Measurements from ENCODE around the gene NRP2.

DNA sequence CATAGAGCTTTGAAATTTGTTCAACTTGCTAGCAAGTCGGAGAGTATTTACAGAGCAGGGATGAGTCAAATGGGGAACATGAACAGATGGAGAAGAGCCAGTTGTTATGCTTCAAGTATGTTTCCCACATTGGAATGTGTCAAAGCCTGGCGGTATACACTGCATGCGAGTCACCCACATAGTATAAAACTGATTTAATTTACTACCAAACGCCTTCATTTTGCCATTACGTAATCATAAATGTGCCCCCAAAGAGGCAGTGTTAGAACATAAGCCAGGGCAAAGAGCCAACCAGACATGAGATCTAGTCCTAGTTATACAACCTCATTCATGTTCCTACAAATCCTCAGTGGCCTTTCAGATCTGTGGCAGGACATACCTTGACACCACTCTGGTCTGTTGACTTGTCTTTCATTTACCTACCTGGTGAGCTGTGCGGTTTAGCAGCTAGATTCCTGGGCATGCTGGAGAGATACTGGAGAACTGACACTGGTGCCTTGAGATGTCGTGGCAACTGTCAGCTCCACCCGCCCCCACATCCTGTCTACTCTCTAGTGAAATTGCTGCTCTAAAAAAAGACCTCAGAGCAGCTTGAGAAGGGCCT is 21.7 kb upstream of the NRP2 start:
- TF ChIP-seq, protein P1, sequence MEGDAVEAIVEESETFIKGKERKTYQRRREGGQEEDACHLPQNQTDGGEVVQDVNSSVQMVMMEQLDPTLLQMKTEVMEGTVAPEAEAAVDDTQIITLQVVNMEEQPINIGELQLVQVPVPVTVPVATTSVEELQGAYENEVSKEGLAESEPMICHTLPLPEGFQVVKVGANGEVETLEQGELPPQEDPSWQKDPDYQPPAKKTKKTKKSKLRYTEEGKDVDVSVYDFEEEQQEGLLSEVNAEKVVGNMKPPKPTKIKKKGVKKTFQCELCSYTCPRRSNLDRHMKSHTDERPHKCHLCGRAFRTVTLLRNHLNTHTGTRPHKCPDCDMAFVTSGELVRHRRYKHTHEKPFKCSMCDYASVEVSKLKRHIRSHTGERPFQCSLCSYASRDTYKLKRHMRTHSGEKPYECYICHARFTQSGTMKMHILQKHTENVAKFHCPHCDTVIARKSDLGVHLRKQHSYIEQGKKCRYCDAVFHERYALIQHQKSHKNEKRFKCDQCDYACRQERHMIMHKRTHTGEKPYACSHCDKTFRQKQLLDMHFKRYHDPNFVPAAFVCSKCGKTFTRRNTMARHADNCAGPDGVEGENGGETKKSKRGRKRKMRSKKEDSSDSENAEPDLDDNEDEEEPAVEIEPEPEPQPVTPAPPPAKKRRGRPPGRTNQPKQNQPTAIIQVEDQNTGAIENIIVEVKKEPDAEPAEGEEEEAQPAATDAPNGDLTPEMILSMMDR (IDR thresholded peaks at IDR 0.05): no peak
- no peak for TF ChIP-seq POLR2A (IDR thresholded peaks at IDR 0.05)
- no peak for TF ChIP-seq EP300 (IDR thresholded peaks at IDR 0.05)

All from upper lobe of left lung (tissue), 4 donors.